Pancreas (tissue), 10 donors: ENCODE results near the gene IFNG-AS1. TPM values are rescaled to one million over a fixed set of nuclear protein-coding genes. Genes with fewer than 3 reads are reported as not detected.

Experiments
- ATAC-seq, 4 donors: fragments of 200-7000 bp; cut with Tn5 transposase; one replicate each; pipeline versions ENCODE4 v1.8.0 to v1.9.1; 2020; ENCODE audit warnings: mild to moderate bottlenecking in 4 of 4, moderate library complexity in 4 of 4
- DNase-seq, 6 donors: peaks; one replicate each; pipeline ENCODE4 v3.0.0-alpha.2; 2020
- FAIRE-seq: peaks from 2 replicates; lab custom pipeline; 2012; peaks lifted over from hg19 to GRCh38; lab: Jason Lieb, UNC
- H3K27ac ChIP-seq, 4 donors: fragments of 200-600 bp; sonication (generic); 1 replicate in 3 of 4; 2 replicates in 1 of 4; pipeline versions ENCODE4 v1.5.0 to v1.8.0; 2020
- H3K27me3 ChIP-seq, 4 donors: fragments of 200-600 bp; one replicate each; pipeline ENCODE4 v1.8.0; 2021
- H3K36me3 ChIP-seq, 3 donors: fragments of 200-600 bp; sonication (generic) in 1 of 3; one replicate each; pipeline versions ENCODE4 v1.5.0 to v1.8.0; 2020 to 2021
- H3K4me1 ChIP-seq, 3 donors: fragments of 200-600 bp; one replicate each; pipeline ENCODE4 v1.8.0; 2021
- H3K4me3 ChIP-seq, 4 donors: fragments of 200-600 bp; sonication (generic) in 2 of 4; one replicate each; pipeline versions ENCODE4 v1.5.0 to v1.8.0; 2020 to 2021
- H3K9me3 ChIP-seq, 4 donors: fragments of 200-600 bp; one replicate each; pipeline ENCODE4 v1.8.0; 2021
- WGBS, 2 donors: extraction: QIAGEN DNeasy Blood & Tissue Kit; methylation state at CpG; one replicate each; pipeline ENCODE4 v1.1.7; 2013; 5-methylcytosine and 5-hydroxymethylcytosine counted together
- intact Hi-C, 3 donors: fragments of 100-400 bp; cut with DNase I; formaldehyde crosslinking; loops; one replicate each; pipeline versions ENCODE4 v1.11.1 to v1.14.2; 2022
- polyA plus RNA-seq, 2 donors: library from polyadenylated mRNA; stranded (reverse); fragments of 200-250 nt; gene quantifications; one replicate each; pipeline ENCODE4 v1.2.3, GENCODE V29; 2013
- total RNA-seq, 6 donors: library from RNA; stranded (reverse); fragmentation: NEBNext Ultra II Directional in 4 of 6; extraction: Animal tissue kit (Norgen Biotek cat#: 25700) in 4 of 6; gene quantifications; one replicate each; pipeline versions ENCODE4 v1.2.1 to v1.2.4, GENCODE V29; 2021 to 2023
- TF ChIP-seq, protein P1 (sequence below), 4 donors: fragments of 200-600 bp; sonication (generic) in 3 of 4; IDR thresholded peaks; one replicate each; pipeline versions ENCODE4 v1.5.0 to v1.8.0; 2021; ENCODE audit warnings: antibody characterized with exemption in 4 of 4
- donor health status: healthy with polysubstance abuse.
- donor health status: DM: no; HTN: no; CAD: no; lungs with moderate emphysema.
- donor health status: DM: no; HTN: no; CAD: no.
- donor health status: control.
- donor health status: control.
- donor health status: Bipolar disorder and iron deficiency.
- donor health status: DM: yes; HTN: yes; CAD: no.
- donor health status: DM: no; HTN: no; CAD: no.
- donor health status: DM: no; HTN: no; CAD: no.
- donor health status: DM: yes; HTN: yes; CAD: no.

The IFNG-AS1 gene
- total and polyA plus RNA-seq, 8 donors = 0.22 to 0.29 TPM; not detected in 6

DNA sequence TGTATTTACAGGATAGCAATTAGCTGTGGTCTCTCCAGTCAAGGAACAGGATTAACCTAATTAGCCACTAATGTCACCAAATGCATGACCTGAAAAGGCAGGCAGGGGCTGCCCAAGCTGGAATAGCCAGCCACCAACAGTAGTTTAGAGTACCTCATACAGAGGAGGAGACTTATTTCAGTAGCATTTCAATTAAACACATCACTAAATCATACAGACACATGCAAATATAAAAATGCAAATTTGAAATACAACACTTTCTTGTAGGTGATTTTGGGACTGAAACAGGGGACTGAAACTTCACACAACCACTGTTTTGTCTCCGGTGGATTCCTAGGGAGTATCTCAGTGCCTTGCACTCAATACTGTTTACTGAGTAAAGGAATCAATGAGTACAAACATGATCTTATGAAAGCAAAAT is 636 bp upstream of the IFNG-AS1 start:
- TF ChIP-seq, protein P1, sequence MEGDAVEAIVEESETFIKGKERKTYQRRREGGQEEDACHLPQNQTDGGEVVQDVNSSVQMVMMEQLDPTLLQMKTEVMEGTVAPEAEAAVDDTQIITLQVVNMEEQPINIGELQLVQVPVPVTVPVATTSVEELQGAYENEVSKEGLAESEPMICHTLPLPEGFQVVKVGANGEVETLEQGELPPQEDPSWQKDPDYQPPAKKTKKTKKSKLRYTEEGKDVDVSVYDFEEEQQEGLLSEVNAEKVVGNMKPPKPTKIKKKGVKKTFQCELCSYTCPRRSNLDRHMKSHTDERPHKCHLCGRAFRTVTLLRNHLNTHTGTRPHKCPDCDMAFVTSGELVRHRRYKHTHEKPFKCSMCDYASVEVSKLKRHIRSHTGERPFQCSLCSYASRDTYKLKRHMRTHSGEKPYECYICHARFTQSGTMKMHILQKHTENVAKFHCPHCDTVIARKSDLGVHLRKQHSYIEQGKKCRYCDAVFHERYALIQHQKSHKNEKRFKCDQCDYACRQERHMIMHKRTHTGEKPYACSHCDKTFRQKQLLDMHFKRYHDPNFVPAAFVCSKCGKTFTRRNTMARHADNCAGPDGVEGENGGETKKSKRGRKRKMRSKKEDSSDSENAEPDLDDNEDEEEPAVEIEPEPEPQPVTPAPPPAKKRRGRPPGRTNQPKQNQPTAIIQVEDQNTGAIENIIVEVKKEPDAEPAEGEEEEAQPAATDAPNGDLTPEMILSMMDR (IDR thresholded peaks at IDR 0.05) = no peak
- 56 to 79% methylated on average over 1 of the region's 1 CpG for WGBS, 2 donors
- DNase-seq (no peak), FAIRE-seq (no peak), ATAC-seq (no peak)
- H3K36me3 ChIP-seq = no peaks in the 10 kb centered on the region
- H3K9me3 ChIP-seq = no peaks in the 10 kb centered on the region
- intact Hi-C loops = no loop called here
- no peak overlapping the region for H3K27ac ChIP-seq
- H3K4me3 ChIP-seq = no peak overlapping the region
- no peaks in the 10 kb centered on the region for H3K27me3 ChIP-seq
- H3K4me1 ChIP-seq = no peaks in the 10 kb centered on the region

- no peak for ATAC-seq
Measured at GRCh38 chr12:67991158-67991557, 1.9 kb downstream of the IFNG-AS1 start.

GRCh38 chr12:67993143-67993542 is 3.9 kb downstream of the IFNG-AS1 start:
- Histone ChIP-seq H3K9me3 (no peaks in the 10 kb centered on the region), H3K27ac (no peak overlapping the region), H3K27me3 (no peaks in the 10 kb centered on the region), H3K36me3 (no peaks in the 10 kb centered on the region), H3K4me3 (no peak overlapping the region), H3K4me1 (no peaks in the 10 kb centered on the region)
- TF ChIP-seq, protein P1 (IDR thresholded peaks at IDR 0.05) = no peak
- ATAC-seq (no peak), DNase-seq (no peak), FAIRE-seq (no peak)
- intact Hi-C loops = no loop called here
- 74 to 81% methylated on average over 2 of the region's 2 CpGs for WGBS, 2 donors

More at GRCh38 chr12:67991158-67991557, 1.9 kb downstream of the IFNG-AS1 start:
- TF ChIP-seq, protein P1 (IDR thresholded peaks at IDR 0.05) = no peak
- DNase-seq (no peak), FAIRE-seq (no peak)
- H3K36me3 ChIP-seq = no peaks in the 10 kb centered on the region
- H3K27ac ChIP-seq = no peak overlapping the region
- no peaks in the 10 kb centered on the region for H3K27me3 ChIP-seq
- H3K4me1 ChIP-seq = no peaks in the 10 kb centered on the region
- no peaks in the 10 kb centered on the region for H3K9me3 ChIP-seq
- 76 to 88% methylated on average over 4 of the region's 4 CpGs for WGBS, 2 donors
- intact Hi-C loops = no loop called here
- H3K4me3 ChIP-seq = no peak overlapping the region

- ATAC-seq = no peak
- 38 to 69% methylated on average over 3 of the region's 3 CpGs for WGBS, 2 donors
- Histone ChIP-seq H3K4me1 (peaks cover 0 to 5% (median 0%) of the 10 kb centered on the region in 3 donors), H3K4me3 (no peak overlapping the region), H3K27ac (no peak overlapping the region), H3K36me3 (no peaks in the 10 kb centered on the region), H3K9me3 (no peaks in the 10 kb centered on the region), H3K27me3 (no peaks in the 10 kb centered on the region)
- intact Hi-C loops = no loop called here
- TF ChIP-seq, protein P1 (IDR thresholded peaks at IDR 0.05) = no peak
- no peak for FAIRE-seq
- no peak for DNase-seq
Measured at GRCh38 chr12:67994046-67994445, 4.8 kb downstream of the IFNG-AS1 start.

DNA sequence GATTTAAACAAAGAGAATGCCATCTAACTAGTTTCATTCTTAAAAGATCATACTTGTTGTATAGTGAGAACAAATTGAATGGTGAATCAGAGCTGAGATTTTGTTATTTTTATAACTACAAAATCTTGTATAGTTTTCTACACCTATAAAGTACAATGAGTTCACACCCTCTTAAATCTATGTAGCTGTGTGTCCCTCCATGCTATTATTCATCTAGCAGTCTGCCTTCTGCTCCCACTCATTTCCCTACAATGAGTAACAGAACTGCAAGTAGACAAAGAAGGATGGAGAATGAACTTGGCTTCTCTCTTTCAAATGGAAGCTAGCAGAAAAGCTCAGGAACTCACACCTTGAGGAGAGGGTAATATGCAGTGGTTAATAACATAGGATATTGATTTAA is 7.1 kb downstream of the IFNG-AS1 start:
- intact Hi-C loops = no loop called here
- Histone ChIP-seq H3K27me3 (no peaks in the 10 kb centered on the region), H3K9me3 (no peaks in the 10 kb centered on the region), H3K27ac (no peak overlapping the region), H3K36me3 (no peaks in the 10 kb centered on the region), H3K4me1 (peaks cover 0 to 5% (median 0%) of the 10 kb centered on the region in 3 donors), H3K4me3 (no peak overlapping the region)
- FAIRE-seq (no peak), ATAC-seq (no peak), DNase-seq (no peak)
- TF ChIP-seq, protein P1 (IDR thresholded peaks at IDR 0.05) = no peak
